Measurements from ENCODE around the gene NBPF8. TPM values are rescaled to one million over a fixed set of nuclear protein-coding genes. Genes with fewer than 3 reads are reported as not detected.
"Not testable (repeated sequence)": the region's sequence is repeated elsewhere in the genome, so short reads cannot be mapped to it uniquely, and the experiment has no call there.

The NBPF8 gene
- total RNA-seq, 4 donors from 2014 or later = 11.9 to 26.5 (median 19.6) TPM

- intact Hi-C loops (cut with DNase I); H3K4me1 ChIP-seq; H3K36me3 ChIP-seq; H3K27me3 ChIP-seq; H3K9me3 ChIP-seq: not testable (repeated sequence)
- 0 to 3% methylated on average over 8 to 10 of the region's 23 CpGs for WGBS, 2 donors
- DNase-seq = peak; percentile 30 to 38
- Histone ChIP-seq H3K27ac (peak overlapping the region; percentile 4 to 83 (median 78)), H3K4me3 (replicated peaks in 1 of 3) (peak overlapping the region; percentile 36 to 47 (median 39))
- peak in 1 of 2 donors; percentile 46 for TF ChIP-seq POLR2A (IDR thresholded peaks at IDR 0.05)
These were observed 692 bp downstream of the NBPF8 start for GRCh38 chr1:120415492-120415961.

DNA sequence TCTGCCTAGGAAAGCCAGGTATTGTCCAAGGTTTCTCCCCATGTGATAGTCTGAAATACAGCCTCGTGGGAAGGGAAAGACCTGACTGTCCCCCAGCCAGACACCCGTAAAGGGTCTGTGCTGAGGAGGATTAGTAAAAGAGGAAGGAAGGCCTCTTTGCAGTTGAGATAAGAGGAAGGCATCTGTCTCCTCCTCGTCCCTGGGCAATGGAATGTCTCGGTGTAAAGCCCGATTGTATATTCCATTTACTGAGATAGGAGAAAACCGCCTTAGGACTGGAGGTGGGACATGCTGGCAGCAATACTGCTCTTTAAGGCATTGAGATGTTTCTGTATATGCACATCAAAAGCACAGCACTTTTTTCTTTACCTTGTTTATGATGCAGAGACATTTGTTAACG is 10.2 kb downstream of the NBPF8 start:
- H3K36me3 ChIP-seq; DNase-seq; intact Hi-C loops (cut with DNase I); H3K27me3 ChIP-seq; H3K9me3 ChIP-seq; H3K4me3 ChIP-seq (replicated peaks in 1 of 3); H3K4me1 ChIP-seq: not testable (repeated sequence)
- WGBS, 2 donors = 44 to 57% methylated on average over 7 of the region's 7 CpGs
- peak overlapping the region in 2 of 3 donors; percentile 18 to 49 for H3K27ac ChIP-seq

DNA sequence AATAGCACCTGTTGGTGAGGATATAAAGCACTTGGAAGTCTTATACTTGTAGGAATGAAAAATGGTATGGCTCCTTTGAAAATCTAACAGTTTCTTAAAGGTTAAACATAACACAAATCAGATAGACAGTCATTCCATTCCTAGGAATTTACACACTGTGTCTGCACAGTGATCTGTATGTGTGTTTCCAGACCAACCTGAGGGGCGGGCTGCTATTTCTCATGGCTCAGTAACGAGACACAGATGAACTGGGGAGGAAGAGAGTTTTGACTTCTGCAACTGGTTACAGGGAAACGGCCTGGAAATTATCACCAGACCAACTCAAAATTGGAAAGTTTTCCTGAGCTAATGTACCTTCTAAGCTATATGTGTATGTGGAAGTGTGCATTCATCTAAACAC is 16.8 kb downstream of the NBPF8 start:
- H3K4me1 ChIP-seq; H3K27ac ChIP-seq; intact Hi-C loops (cut with DNase I); H3K9me3 ChIP-seq; H3K27me3 ChIP-seq; H3K4me3 ChIP-seq (replicated peaks in 1 of 3); H3K36me3 ChIP-seq; DNase-seq: not testable (repeated sequence)
- 82% methylated on average over 3 of the region's 3 CpGs; no CpG with 5 or more reads in 1 of the 2 donors for WGBS, 2 donors

DNA sequence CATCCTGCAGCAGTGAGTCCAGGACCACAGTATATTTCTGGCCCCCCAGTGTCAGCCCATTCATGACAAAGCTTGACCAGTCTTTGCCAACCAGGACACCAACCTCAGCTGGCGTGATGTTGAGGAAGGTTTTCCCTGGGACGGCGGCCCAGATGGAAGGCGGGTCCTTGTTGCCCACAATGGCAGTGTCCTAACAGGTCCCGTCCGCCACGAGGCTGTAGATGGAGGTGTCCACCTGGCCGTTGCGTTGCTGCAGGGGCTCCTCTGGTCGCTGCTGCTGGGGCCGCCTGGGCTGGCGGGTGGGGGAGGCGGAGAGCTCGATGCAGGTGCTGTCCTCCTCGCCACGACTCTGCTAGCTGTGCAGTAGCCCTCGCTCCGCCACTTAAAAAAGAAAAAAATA is 19.0 kb downstream of the NBPF8 start:
- H3K4me1 ChIP-seq; H3K9me3 ChIP-seq; H3K27ac ChIP-seq; intact Hi-C loops (cut with DNase I); DNase-seq; H3K36me3 ChIP-seq; H3K27me3 ChIP-seq; H3K4me3 ChIP-seq (replicated peaks in 1 of 3): not testable (repeated sequence)
- WGBS, 2 donors = 97 to 98% methylated on average over 12 to 14 of the region's 18 CpGs

GRCh38 chr1:120449124-120449523 is 34.3 kb downstream of the NBPF8 start:
- H3K27me3 ChIP-seq; H3K27ac ChIP-seq; H3K4me3 ChIP-seq (replicated peaks in 1 of 3); DNase-seq; H3K4me1 ChIP-seq; H3K36me3 ChIP-seq; H3K9me3 ChIP-seq; intact Hi-C loops (cut with DNase I): not testable (repeated sequence)
- 14 to 65% methylated on average over 2 of the region's 5 CpGs for WGBS, 2 donors

Other genes starting within 250 kb of the NBPF8 start
- gene SEC22B, start 238.5 kb upstream of the NBPF8 start, total RNA-seq = 10 to 100 TPM; 36.9 to 49.5 (median 44.9) TPM